Activated T-cell treated with anti-CD3 and anti-CD28 coated beads, Interleukin-2, amount 50 U/mL, for 48 hours (primary cell): Measurements from ENCODE around the gene PHOX2A.
"Not testable (repeated sequence)": the region's sequence is repeated elsewhere in the genome, so short reads cannot be mapped to it uniquely, and the experiment has no call there.

Experiments
- DNase-seq, 2 experiments: peaks; one replicate each; pipeline ENCODE4 v3.0.0-alpha.2; 2020

Gene PHOX2A

GRCh38 chr11:72221386-72222075 lies 22.4 kb downstream of the PHOX2A start:
- DNase-seq = no peak

GRCh38 chr11:72220696-72221363 lies 23.1 kb downstream of the PHOX2A start:
- DNase-seq = no peak

- DNase-seq = no peak
Measured at GRCh38 chr11:72218251-72218745, 25.7 kb downstream of the PHOX2A start.

GRCh38 chr11:72217841-72218240 lies 26.1 kb downstream of the PHOX2A start:
- no peak for DNase-seq

GRCh38 chr11:72216638-72217037 lies 27.3 kb downstream of the PHOX2A start, which contains the start of gene FOLR2:
Gene FOLR2, plus strand, starts transcription at chr11:72216794. Its CDS starts 1,791 bp downstream, at chr11:72218585.
- DNase-seq = no peak

- DNase-seq = no peak
Measured at GRCh38 chr11:72209101-72209500, 34.9 kb downstream of the PHOX2A start.

- no peak for DNase-seq
Measured at GRCh38 chr11:72208281-72208680, 35.7 kb downstream of the PHOX2A start.

- DNase-seq = not testable (repeated sequence)
Measured at GRCh38 chr11:72206794-72207193, 37.2 kb downstream of the PHOX2A start.

GRCh38 chr11:72204886-72205285 lies 39.1 kb downstream of the PHOX2A start:
- DNase-seq = no peak

- no peak for DNase-seq
Measured at GRCh38 chr11:72203163-72203562, 40.8 kb downstream of the PHOX2A start.

GRCh38 chr11:72202571-72202970 lies 41.4 kb downstream of the PHOX2A start:
- no peak for DNase-seq

- not testable (repeated sequence) for DNase-seq
Measured at GRCh38 chr11:72201445-72201844, 42.5 kb downstream of the PHOX2A start.

GRCh38 chr11:72195518-72196270 lies 48.3 kb downstream of the PHOX2A start:
- no peak for DNase-seq

GRCh38 chr11:72191961-72192381 lies 52.0 kb downstream of the PHOX2A start, which contains the start of gene FOLR1:
Gene FOLR1, plus strand, starts transcription at chr11:72192140. Its CDS starts 34 bp downstream, at chr11:72192174.
- no peak for DNase-seq

GRCh38 chr11:72190631-72191071 lies 53.3 kb downstream of the PHOX2A start:
- DNase-seq = no peak

GRCh38 chr11:72189455-72190250 lies 54.3 kb downstream of the PHOX2A start:
- DNase-seq = no peak
